ENCODE results near the gene EFHC1. TPM values are rescaled to one million over a fixed set of nuclear protein-coding genes. Genes with fewer than 3 reads are reported as not detected.

EFHC1 gene
- total RNA-seq, 1 donor from 2014 or later: 59.8 TPM

DNA sequence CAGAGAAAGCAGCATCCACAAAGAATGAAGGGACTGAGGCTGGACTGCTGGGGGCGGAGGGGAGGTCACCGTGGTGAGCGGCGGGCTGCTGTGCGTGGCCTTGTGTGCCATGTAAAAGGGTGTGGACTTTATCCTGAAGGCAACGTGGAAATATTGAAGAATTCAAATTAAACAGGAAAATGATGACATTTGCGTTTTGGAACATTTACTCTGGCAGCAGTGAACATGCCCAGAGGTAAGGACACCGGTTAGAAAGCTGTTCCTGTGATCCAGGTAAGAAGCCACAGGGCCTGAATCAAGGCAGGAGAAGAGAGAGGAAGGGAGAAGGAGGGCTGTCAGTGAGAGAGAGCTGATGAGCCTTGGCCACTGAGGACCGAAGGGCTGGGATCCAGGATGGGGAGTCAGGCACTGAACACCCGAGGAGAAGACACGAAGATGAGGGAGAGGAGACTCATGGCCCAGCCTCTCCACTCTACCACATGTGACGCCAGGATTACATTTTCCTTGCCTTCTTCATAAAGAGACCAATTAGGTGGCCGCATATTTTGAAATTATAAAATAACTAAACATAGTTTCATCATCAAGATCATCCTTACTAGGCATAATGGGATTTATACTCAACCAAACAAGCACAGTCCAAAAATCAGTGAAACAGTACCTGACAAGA lies 98.3 kb downstream of the EFHC1 start:
- Histone ChIP-seq H2AFZ (replicated peaks) (no peak overlapping the region), H3K4me1 (peaks cover 11% of the 10 kb centered on the region), H3K9me3 (ENCODE audit: low read depth) (no peaks in the 10 kb centered on the region), H3K4me2 (peak overlapping the region; percentile 27), H3K27ac (no peak overlapping the region), H3F3A (ENCODE audit: low read depth) (no peaks in the 10 kb centered on the region), H3K36me3 (no peaks in the 10 kb centered on the region), H4K20me1 (ENCODE audit: low read depth) (peaks cover 4% of the 10 kb centered on the region), H3K4me3 (no peak overlapping the region), H3K79me2 (ENCODE audit: low read depth) (no peaks in the 10 kb centered on the region), H3K9ac (no peak overlapping the region), H3K27me3 (no peaks in the 10 kb centered on the region)
- peak overlapping the region; percentile 98 for H3K27ac Mint-ChIP-seq
- no peak for TF ChIP-seq CTCF (IDR thresholded peaks at IDR 0.05)
- TF ChIP-seq EZH2phosphoT487 (IDR thresholded peaks at IDR 0.05): no peak
- no peak for TF ChIP-seq EZH2 (IDR thresholded peaks at IDR 0.05)
- H3K36me3 Mint-ChIP-seq: peaks cover 21% of the 10 kb centered on the region
- no peak for DNase-seq (ENCODE audit: low spot score)
- no peaks in the 10 kb centered on the region for H3K9me3 Mint-ChIP-seq
- H3K4me1 Mint-ChIP-seq: peaks cover 42% of the 10 kb centered on the region
- peaks cover 4% of the 10 kb centered on the region for H3K27me3 Mint-ChIP-seq (ENCODE audit: insufficient read depth, low read depth)
- no peak overlapping the region for H3K4me3 Mint-ChIP-seq

DNA sequence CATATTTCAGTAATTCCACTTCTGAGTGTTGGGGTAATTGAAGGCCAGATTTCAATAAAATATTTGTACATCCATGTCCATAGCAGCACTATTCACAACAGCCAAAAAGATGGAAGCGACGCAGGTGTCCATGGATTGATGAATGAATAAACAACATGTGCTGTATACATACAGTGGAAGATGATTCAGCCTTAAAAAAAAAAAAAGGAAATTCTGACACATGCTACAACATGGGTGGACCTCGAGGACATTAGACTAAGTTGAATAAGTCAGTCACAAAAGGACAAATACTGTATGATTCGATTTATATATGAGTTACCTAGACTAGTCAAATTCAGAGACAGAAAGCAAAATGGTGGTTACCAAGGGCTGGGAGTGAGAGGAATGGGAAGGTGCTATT lies 99.5 kb downstream of the EFHC1 start:
- no peak for TF ChIP-seq EZH2 (IDR thresholded peaks at IDR 0.05)
- TF ChIP-seq EZH2phosphoT487 (IDR thresholded peaks at IDR 0.05): no peak
- TF ChIP-seq CTCF (IDR thresholded peaks at IDR 0.05): no peak
- H3K4me3 ChIP-seq: no peak overlapping the region
- H3K27me3 ChIP-seq: no peaks in the 10 kb centered on the region
- H3K27ac Mint-ChIP-seq: no peak overlapping the region
- H3K36me3 Mint-ChIP-seq: peaks cover 17% of the 10 kb centered on the region
- no peak overlapping the region for H3K4me2 ChIP-seq
- H3K9ac ChIP-seq: no peak overlapping the region
- no peaks in the 10 kb centered on the region for H3K9me3 ChIP-seq (ENCODE audit: low read depth)
- H3K27ac ChIP-seq: no peak overlapping the region
- peaks cover 13% of the 10 kb centered on the region for H3K4me1 ChIP-seq
- H3K4me1 Mint-ChIP-seq: peaks cover 38% of the 10 kb centered on the region
- no peak overlapping the region for H2AFZ ChIP-seq (replicated peaks)
- peaks cover 6% of the 10 kb centered on the region for H3K27me3 Mint-ChIP-seq (ENCODE audit: insufficient read depth, low read depth)
- DNase-seq (ENCODE audit: low spot score): no peak
- peaks cover 4% of the 10 kb centered on the region for H4K20me1 ChIP-seq (ENCODE audit: low read depth)
- no peaks in the 10 kb centered on the region for H3F3A ChIP-seq (ENCODE audit: low read depth)
- H3K36me3 ChIP-seq: no peaks in the 10 kb centered on the region
- H3K4me3 Mint-ChIP-seq: no peak overlapping the region
- no peaks in the 10 kb centered on the region for H3K9me3 Mint-ChIP-seq
- no peaks in the 10 kb centered on the region for H3K79me2 ChIP-seq (ENCODE audit: low read depth)

DNA sequence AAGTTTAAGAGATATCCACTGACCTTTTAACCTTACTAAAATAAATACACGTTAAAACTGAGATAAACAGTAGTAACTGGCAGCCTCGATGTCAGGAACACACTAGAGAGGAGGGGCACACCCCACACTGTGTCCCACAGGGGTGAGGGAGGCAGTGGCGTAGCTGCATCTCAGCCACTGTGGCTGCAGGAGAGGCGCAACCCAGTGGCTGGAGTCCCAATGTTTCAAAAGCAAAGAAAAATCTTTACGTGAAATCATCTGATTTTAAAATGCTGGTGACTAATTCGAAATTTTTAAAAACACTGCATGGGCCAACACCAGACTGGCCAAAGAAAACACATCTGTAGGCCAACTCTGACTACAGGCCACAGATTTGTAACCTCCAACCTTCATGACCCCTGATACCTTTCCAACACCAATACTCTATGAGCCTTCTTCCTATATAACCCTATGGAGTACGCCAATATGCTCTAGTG lies 102.0 kb downstream of the EFHC1 start:
- Histone ChIP-seq H3K4me1 (peaks cover 19% of the 10 kb centered on the region), H3K9me3 (ENCODE audit: low read depth) (no peaks in the 10 kb centered on the region), H3K27ac (no peak overlapping the region), H3K9ac (no peak overlapping the region), H2AFZ (replicated peaks) (no peak overlapping the region), H3F3A (ENCODE audit: low read depth) (no peaks in the 10 kb centered on the region), H3K4me2 (no peak overlapping the region), H3K27me3 (no peaks in the 10 kb centered on the region), H3K36me3 (no peaks in the 10 kb centered on the region), H3K4me3 (no peak overlapping the region), H4K20me1 (ENCODE audit: low read depth) (peaks cover 4% of the 10 kb centered on the region), H3K79me2 (ENCODE audit: low read depth) (no peaks in the 10 kb centered on the region)
- no peak for TF ChIP-seq EZH2 (IDR thresholded peaks at IDR 0.05)
- no peak for TF ChIP-seq EZH2phosphoT487 (IDR thresholded peaks at IDR 0.05)
- no peak for TF ChIP-seq CTCF (IDR thresholded peaks at IDR 0.05)
- Mint-ChIP-seq H3K36me3 (peaks cover 14% of the 10 kb centered on the region), H3K9me3 (no peaks in the 10 kb centered on the region), H3K27ac (peak overlapping the region; percentile 35), H3K4me3 (no peak overlapping the region), H3K4me1 (peaks cover 34% of the 10 kb centered on the region), H3K27me3 (ENCODE audit: insufficient read depth, low read depth) (peaks cover 6% of the 10 kb centered on the region)
- no peak for DNase-seq (ENCODE audit: low spot score)

All from neural progenitor cell (in vitro differentiated cells).